Osteocyte (in vitro differentiated cells): ENCODE results near the gene DENND5B. TPM values are rescaled to one million over a fixed set of nuclear protein-coding genes. Genes with fewer than 3 reads are reported as not detected.

Experiments used
- DNase-seq: peaks from one replicate; pipeline ENCODE4 v3.0.0; 2021; ENCODE audit warnings: mixed read lengths; ENCODE audit not compliant: unreplicated experiment; ENCODE audit errors: extremely low spot score
- H3K27ac Mint-ChIP-seq: one replicate; pipeline ENCODE4 v1.8.0; 2021; ENCODE audit warnings: mild to moderate bottlenecking, mixed read lengths; ENCODE audit not compliant: unreplicated experiment
- H3K27me3 Mint-ChIP-seq: one replicate; pipeline ENCODE4 v1.8.0; 2021; ENCODE audit warnings: mixed read lengths; ENCODE audit not compliant: unreplicated experiment
- H3K36me3 Mint-ChIP-seq: one replicate; pipeline ENCODE4 v1.8.0; 2021; ENCODE audit warnings: mixed read lengths; ENCODE audit not compliant: unreplicated experiment
- H3K4me1 Mint-ChIP-seq: one replicate; pipeline ENCODE4 v1.8.0; 2021; ENCODE audit warnings: mixed read lengths; ENCODE audit not compliant: unreplicated experiment
- H3K4me3 Mint-ChIP-seq: one replicate; pipeline ENCODE4 v1.8.0; 2021; ENCODE audit warnings: mild to moderate bottlenecking, moderate library complexity, mixed read lengths; ENCODE audit not compliant: unreplicated experiment
- H3K9me3 Mint-ChIP-seq: one replicate; pipeline ENCODE4 v1.8.0; 2021; ENCODE audit warnings: mixed read lengths; ENCODE audit not compliant: unreplicated experiment
- total RNA-seq: library from RNA; stranded (reverse); gene quantifications from 2 replicates; pipeline ENCODE4 v1.2.1, GENCODE V29; 2021
- TF ChIP-seq, protein P1 (sequence below): fragments of 200-600 bp; sonication (generic); IDR thresholded peaks from 2 replicates; pipeline ENCODE4 v1.5.0; 2021; ENCODE audit warnings: antibody characterized with exemption, mild to moderate bottlenecking, moderate library complexity

Gene DENND5B
- total RNA-seq, 1 donor from 2014 or later, result 17.8 TPM

DNA sequence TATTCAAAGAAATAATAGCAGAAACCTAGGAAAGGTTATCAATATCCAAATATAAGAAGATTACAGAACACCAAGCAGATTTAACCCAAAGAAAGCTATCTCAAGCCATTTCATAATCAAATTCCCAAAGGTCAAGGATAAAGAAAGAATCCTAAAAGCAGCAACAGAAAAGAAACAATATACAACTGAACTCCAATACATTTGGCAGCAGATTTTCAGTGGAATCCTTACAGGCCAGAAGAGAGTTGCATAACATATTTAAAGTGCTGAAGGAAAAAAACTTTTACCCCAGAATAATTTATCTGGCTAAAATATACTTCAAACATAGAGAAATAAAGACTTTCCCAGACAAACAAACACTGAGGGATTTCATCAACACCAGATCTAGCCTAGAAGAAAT, 54.3 kb downstream of the DENND5B start:
- DNase-seq, result no peak

DNA sequence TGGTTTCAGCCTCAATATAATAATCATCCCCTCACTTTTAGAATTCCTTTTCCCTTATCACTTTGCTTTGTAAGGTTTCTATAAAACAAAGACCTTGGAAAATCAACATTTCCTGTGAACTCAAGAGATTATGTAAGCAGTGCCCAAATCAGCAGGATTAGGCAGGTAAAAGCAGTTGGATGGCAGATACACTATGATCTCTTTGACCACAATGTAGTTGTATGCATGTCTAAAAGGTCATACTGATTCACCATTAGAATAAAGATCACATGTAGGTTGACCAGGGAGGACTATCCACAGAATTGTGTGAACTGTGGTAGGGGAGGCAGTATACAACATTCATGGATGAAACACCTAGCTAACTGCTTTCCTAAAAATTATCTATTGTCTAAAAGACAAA, 57.5 kb downstream of the DENND5B start:
- H3K27ac Mint-ChIP-seq, result no peak overlapping the region
- H3K4me1 Mint-ChIP-seq, result peaks cover 24% of the 10 kb centered on the region
- H3K4me3 Mint-ChIP-seq, result no peak overlapping the region
- H3K36me3 Mint-ChIP-seq, result no peaks in the 10 kb centered on the region
- TF ChIP-seq, protein P1, sequence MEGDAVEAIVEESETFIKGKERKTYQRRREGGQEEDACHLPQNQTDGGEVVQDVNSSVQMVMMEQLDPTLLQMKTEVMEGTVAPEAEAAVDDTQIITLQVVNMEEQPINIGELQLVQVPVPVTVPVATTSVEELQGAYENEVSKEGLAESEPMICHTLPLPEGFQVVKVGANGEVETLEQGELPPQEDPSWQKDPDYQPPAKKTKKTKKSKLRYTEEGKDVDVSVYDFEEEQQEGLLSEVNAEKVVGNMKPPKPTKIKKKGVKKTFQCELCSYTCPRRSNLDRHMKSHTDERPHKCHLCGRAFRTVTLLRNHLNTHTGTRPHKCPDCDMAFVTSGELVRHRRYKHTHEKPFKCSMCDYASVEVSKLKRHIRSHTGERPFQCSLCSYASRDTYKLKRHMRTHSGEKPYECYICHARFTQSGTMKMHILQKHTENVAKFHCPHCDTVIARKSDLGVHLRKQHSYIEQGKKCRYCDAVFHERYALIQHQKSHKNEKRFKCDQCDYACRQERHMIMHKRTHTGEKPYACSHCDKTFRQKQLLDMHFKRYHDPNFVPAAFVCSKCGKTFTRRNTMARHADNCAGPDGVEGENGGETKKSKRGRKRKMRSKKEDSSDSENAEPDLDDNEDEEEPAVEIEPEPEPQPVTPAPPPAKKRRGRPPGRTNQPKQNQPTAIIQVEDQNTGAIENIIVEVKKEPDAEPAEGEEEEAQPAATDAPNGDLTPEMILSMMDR, result no peak
- H3K9me3 Mint-ChIP-seq, result peaks cover 3% of the 10 kb centered on the region
- no peak for DNase-seq
- no peaks in the 10 kb centered on the region for H3K27me3 Mint-ChIP-seq

More for the DNA sequence above, 54.3 kb downstream of the DENND5B start:
- H3K36me3 Mint-ChIP-seq, result peaks cover 10% of the 10 kb centered on the region
- H3K4me1 Mint-ChIP-seq, result peaks cover 23% of the 10 kb centered on the region
- peaks cover 8% of the 10 kb centered on the region for H3K9me3 Mint-ChIP-seq
- no peak overlapping the region for H3K4me3 Mint-ChIP-seq
- no peak overlapping the region for H3K27ac Mint-ChIP-seq
- TF ChIP-seq, protein P1, result no peak
- H3K27me3 Mint-ChIP-seq, result no peaks in the 10 kb centered on the region

DNA sequence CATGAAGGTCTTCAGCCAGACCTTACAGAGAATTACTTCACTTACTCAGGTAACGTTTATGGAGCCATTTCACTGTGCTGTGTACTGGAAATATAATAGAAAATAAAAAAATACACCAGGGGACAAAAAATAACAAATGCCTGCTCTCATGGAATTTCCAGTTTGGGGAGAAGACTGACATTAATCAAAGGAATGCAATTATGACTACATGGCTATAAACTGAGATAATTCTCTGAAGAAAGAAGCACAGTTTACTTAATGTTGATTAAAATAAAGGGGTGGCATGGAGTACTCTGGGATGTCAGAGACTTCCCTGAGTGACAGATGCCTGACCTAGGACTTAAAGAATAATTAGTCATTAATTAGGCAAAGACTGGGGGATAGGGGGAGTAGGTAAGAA, 59.0 kb downstream of the DENND5B start:
- H3K27me3 Mint-ChIP-seq, result no peaks in the 10 kb centered on the region
- TF ChIP-seq, protein P1, result no peak
- peak overlapping the region; percentile 58 for H3K27ac Mint-ChIP-seq
- no peak overlapping the region for H3K4me3 Mint-ChIP-seq
- peaks cover 26% of the 10 kb centered on the region for H3K4me1 Mint-ChIP-seq
- DNase-seq, result no peak
- no peaks in the 10 kb centered on the region for H3K9me3 Mint-ChIP-seq
- H3K36me3 Mint-ChIP-seq, result no peaks in the 10 kb centered on the region

DNA sequence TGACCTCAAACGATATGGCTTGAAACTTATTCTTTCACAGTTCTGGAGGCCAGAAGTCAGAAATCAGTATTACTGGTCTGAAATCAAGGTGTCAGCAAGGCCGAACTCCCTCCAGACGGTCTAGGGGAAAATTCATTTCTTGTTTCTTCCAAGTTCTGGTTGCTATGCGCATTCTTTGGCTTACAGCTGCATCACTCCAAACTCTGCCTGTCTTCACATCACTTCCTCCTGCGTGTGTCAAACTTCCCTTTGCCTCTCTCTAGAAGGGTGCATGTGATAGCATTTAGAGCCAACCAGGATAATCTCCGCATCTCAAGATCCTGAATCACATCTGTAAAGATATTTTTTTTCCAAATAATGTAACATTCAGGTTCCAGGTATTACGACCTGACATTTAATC, 62.8 kb downstream of the DENND5B start:
- H3K36me3 Mint-ChIP-seq, result no peaks in the 10 kb centered on the region
- TF ChIP-seq, protein P1, result no peak

DNA sequence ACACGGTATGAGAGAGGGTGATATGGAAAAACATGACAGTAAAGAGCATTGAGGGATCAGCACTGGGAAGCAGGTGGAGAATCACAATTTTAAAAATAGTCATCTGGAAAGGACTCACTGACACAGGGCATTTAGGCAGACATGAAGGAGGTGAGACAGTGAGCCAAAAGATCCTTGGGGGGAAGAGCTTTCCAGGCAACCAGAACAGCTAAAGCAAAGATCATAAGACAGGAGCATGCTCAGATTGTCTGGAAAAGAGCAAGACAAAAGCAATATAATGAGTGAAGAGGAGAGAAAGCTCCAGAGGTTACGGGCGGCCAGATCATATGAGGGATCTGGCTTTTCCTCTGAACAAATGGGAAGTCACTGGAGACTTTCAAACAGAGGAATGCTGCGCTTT, 63.9 kb downstream of the DENND5B start:
- peaks cover 38% of the 10 kb centered on the region for H3K4me1 Mint-ChIP-seq
- H3K27me3 Mint-ChIP-seq, result no peaks in the 10 kb centered on the region
- no peak for DNase-seq
- TF ChIP-seq, protein P1, result no peak
- H3K4me3 Mint-ChIP-seq, result no peak overlapping the region
- no peak overlapping the region for H3K27ac Mint-ChIP-seq
- no peaks in the 10 kb centered on the region for H3K9me3 Mint-ChIP-seq
- no peaks in the 10 kb centered on the region for H3K36me3 Mint-ChIP-seq

More for the DNA sequence above, 62.8 kb downstream of the DENND5B start:
- no peak for DNase-seq
- H3K4me1 Mint-ChIP-seq, result peaks cover 38% of the 10 kb centered on the region
- no peaks in the 10 kb centered on the region for H3K27me3 Mint-ChIP-seq
- no peaks in the 10 kb centered on the region for H3K9me3 Mint-ChIP-seq
- no peak overlapping the region for H3K27ac Mint-ChIP-seq
- H3K4me3 Mint-ChIP-seq, result no peak overlapping the region
